Measurements from ENCODE around the gene OTOP1.
"Not testable (repeated sequence)": the region's sequence is repeated elsewhere in the genome, so short reads cannot be mapped to it uniquely, and the experiment has no call there.

The OTOP1 gene

GRCh38 chr4:4249866-4250265 is 23.1 kb upstream of the OTOP1 start:
- H3K9ac ChIP-seq (ENCODE audit: insufficient read length, low read depth), result no peak overlapping the region
- H3K4me1 ChIP-seq (ENCODE audit: insufficient read depth, insufficient read length), result no peaks in the 10 kb centered on the region
- DNase-seq (ENCODE audit: low read depth, low spot score), result no peak
- peaks cover 12% of the 10 kb centered on the region for H3K36me3 ChIP-seq (ENCODE audit: insufficient read depth, insufficient read length, low read length)
- no peak for TF ChIP-seq YY1 (IDR thresholded peaks at IDR 0.05; ENCODE audit: insufficient read depth, insufficient read length)
- no peak for TF ChIP-seq SUZ12 (IDR thresholded peaks at IDR 0.05; ENCODE audit: extremely low read depth, insufficient read depth, insufficient read length)
- no peak for TF ChIP-seq ZNF274 (IDR thresholded peaks at IDR 0.05; ENCODE audit: low read depth, low read length)
- H3K4me3 ChIP-seq (ENCODE audit: insufficient read length, low read depth), result no peak overlapping the region
- no peaks in the 10 kb centered on the region for H3K27me3 ChIP-seq (ENCODE audit: insufficient read depth, insufficient read length)
- no peaks in the 10 kb centered on the region for H3K9me3 ChIP-seq (ENCODE audit: insufficient read depth, low read length)

- H3K27me3 ChIP-seq (ENCODE audit: insufficient read depth, insufficient read length); H3K4me3 ChIP-seq (ENCODE audit: insufficient read length, low read depth); H3K9me3 ChIP-seq (ENCODE audit: insufficient read depth, low read length); DNase-seq (ENCODE audit: low read depth, low spot score); H3K4me1 ChIP-seq (ENCODE audit: insufficient read depth, insufficient read length): not testable (repeated sequence)
- peaks cover 17% of the 10 kb centered on the region for H3K36me3 ChIP-seq (ENCODE audit: insufficient read depth, insufficient read length, low read length)
- H3K9ac ChIP-seq (ENCODE audit: insufficient read length, low read depth), result peak overlapping the region; percentile 96
Observed at GRCh38 chr4:4249342-4249741, 22.6 kb upstream of the OTOP1 start.

GRCh38 chr4:4248885-4249203 is 22.1 kb upstream of the OTOP1 start:
- Histone ChIP-seq H3K27me3 (ENCODE audit: insufficient read depth, insufficient read length) (no peaks in the 10 kb centered on the region), H3K9ac (ENCODE audit: insufficient read length, low read depth) (peak overlapping the region; percentile 96), H3K9me3 (ENCODE audit: insufficient read depth, low read length) (no peaks in the 10 kb centered on the region), H3K36me3 (ENCODE audit: insufficient read depth, insufficient read length, low read length) (peaks cover 22% of the 10 kb centered on the region), H3K4me3 (ENCODE audit: insufficient read length, low read depth) (peak overlapping the region; percentile 92), H3K4me1 (ENCODE audit: insufficient read depth, insufficient read length) (no peaks in the 10 kb centered on the region)
- DNase-seq (ENCODE audit: low read depth, low spot score), result no peak
- TF ChIP-seq YY1 (IDR thresholded peaks at IDR 0.05; ENCODE audit: insufficient read depth, insufficient read length) (no peak), SUZ12 (IDR thresholded peaks at IDR 0.05; ENCODE audit: extremely low read depth, insufficient read depth, insufficient read length) (no peak), ZNF274 (IDR thresholded peaks at IDR 0.05; ENCODE audit: low read depth, low read length) (no peak)

- Histone ChIP-seq H3K9ac (ENCODE audit: insufficient read length, low read depth) (peak within 1 kb of the TSS; percentile 96), H3K27me3 (ENCODE audit: insufficient read depth, insufficient read length) (no peaks in the 10 kb centered on the region), H3K9me3 (ENCODE audit: insufficient read depth, low read length) (no peaks in the 10 kb centered on the region), H3K4me1 (ENCODE audit: insufficient read depth, insufficient read length) (no peaks in the 10 kb centered on the region), H3K4me3 (ENCODE audit: insufficient read length, low read depth) (peak within 1 kb of the TSS; percentile 92), H3K36me3 (ENCODE audit: insufficient read depth, insufficient read length, low read length) (peaks cover 27% of the 10 kb centered on the region)
- DNase-seq (ENCODE audit: low read depth, low spot score), result peak; percentile 91
- no peak for TF ChIP-seq SUZ12 (IDR thresholded peaks at IDR 0.05; ENCODE audit: extremely low read depth, insufficient read depth, insufficient read length)
- peak; percentile 72 for TF ChIP-seq YY1 (IDR thresholded peaks at IDR 0.05; ENCODE audit: insufficient read depth, insufficient read length)
Observed at GRCh38 chr4:4248029-4248884, 21.5 kb upstream of the OTOP1 start, which contains the start of gene TMEM128. Gene TMEM128 (minus strand): TSS chr4:4248223. CDS start chr4:4248202, 21 bp downstream.

GRCh38 chr4:4247696-4248028 is 20.9 kb upstream of the OTOP1 start:
- Histone ChIP-seq H3K4me3 (ENCODE audit: insufficient read length, low read depth) (peak overlapping the region; percentile 92), H3K4me1 (ENCODE audit: insufficient read depth, insufficient read length) (no peaks in the 10 kb centered on the region), H3K9me3 (ENCODE audit: insufficient read depth, low read length) (no peaks in the 10 kb centered on the region), H3K9ac (ENCODE audit: insufficient read length, low read depth) (peak overlapping the region; percentile 96), H3K27me3 (ENCODE audit: insufficient read depth, insufficient read length) (no peaks in the 10 kb centered on the region), H3K36me3 (ENCODE audit: insufficient read depth, insufficient read length, low read length) (peaks cover 29% of the 10 kb centered on the region)
- TF ChIP-seq ZNF274 (IDR thresholded peaks at IDR 0.05; ENCODE audit: low read depth, low read length) (no peak), SUZ12 (IDR thresholded peaks at IDR 0.05; ENCODE audit: extremely low read depth, insufficient read depth, insufficient read length) (no peak), YY1 (IDR thresholded peaks at IDR 0.05; ENCODE audit: insufficient read depth, insufficient read length) (no peak)
- no peak for DNase-seq (ENCODE audit: low read depth, low spot score)

- TF ChIP-seq YY1 (IDR thresholded peaks at IDR 0.05; ENCODE audit: insufficient read depth, insufficient read length) (no peak), ZNF274 (IDR thresholded peaks at IDR 0.05; ENCODE audit: low read depth, low read length) (no peak), SUZ12 (IDR thresholded peaks at IDR 0.05; ENCODE audit: extremely low read depth, insufficient read depth, insufficient read length) (no peak)
- no peak for DNase-seq (ENCODE audit: low read depth, low spot score)
- Histone ChIP-seq H3K36me3 (ENCODE audit: insufficient read depth, insufficient read length, low read length) (peaks cover 50% of the 10 kb centered on the region), H3K4me1 (ENCODE audit: insufficient read depth, insufficient read length) (no peaks in the 10 kb centered on the region), H3K27me3 (ENCODE audit: insufficient read depth, insufficient read length) (no peaks in the 10 kb centered on the region), H3K4me3 (ENCODE audit: insufficient read length, low read depth) (no peak overlapping the region), H3K9me3 (ENCODE audit: insufficient read depth, low read length) (no peaks in the 10 kb centered on the region), H3K9ac (ENCODE audit: insufficient read length, low read depth) (no peak overlapping the region)
Observed at GRCh38 chr4:4245172-4245571, 18.4 kb upstream of the OTOP1 start.

- peaks cover 68% of the 10 kb centered on the region for H3K36me3 ChIP-seq (ENCODE audit: insufficient read depth, insufficient read length, low read length)
- not testable (repeated sequence) for H3K4me1 ChIP-seq (ENCODE audit: insufficient read depth, insufficient read length); H3K4me3 ChIP-seq (ENCODE audit: insufficient read length, low read depth); H3K9me3 ChIP-seq (ENCODE audit: insufficient read depth, low read length); H3K27me3 ChIP-seq (ENCODE audit: insufficient read depth, insufficient read length); DNase-seq (ENCODE audit: low read depth, low spot score); H3K9ac ChIP-seq (ENCODE audit: insufficient read length, low read depth)
Observed at GRCh38 chr4:4239551-4239950, 12.8 kb upstream of the OTOP1 start.

- Histone ChIP-seq H3K36me3 (ENCODE audit: insufficient read depth, insufficient read length, low read length) (peaks cover 22% of the 10 kb centered on the region), H3K4me3 (ENCODE audit: insufficient read length, low read depth) (no peak overlapping the region), H3K9me3 (ENCODE audit: insufficient read depth, low read length) (0 out of 2 replicates have a peak, but pooled peaks cover 5% of the 10 kb centered on the region), H3K9ac (ENCODE audit: insufficient read length, low read depth) (no peak overlapping the region), H3K27me3 (ENCODE audit: insufficient read depth, insufficient read length) (peaks cover 11% of the 10 kb centered on the region), H3K4me1 (ENCODE audit: insufficient read depth, insufficient read length) (no peaks in the 10 kb centered on the region)
- TF ChIP-seq SUZ12 (IDR thresholded peaks at IDR 0.05; ENCODE audit: extremely low read depth, insufficient read depth, insufficient read length) (no peak), YY1 (IDR thresholded peaks at IDR 0.05; ENCODE audit: insufficient read depth, insufficient read length) (no peak), ZNF274 (IDR thresholded peaks at IDR 0.05; ENCODE audit: low read depth, low read length) (no peak)
- DNase-seq (ENCODE audit: low read depth, low spot score), result no peak
Observed at GRCh38 chr4:4233610-4234009, 6.9 kb upstream of the OTOP1 start.
